K562 (cell line): ENCODE measurements around the gene TTLL11. TPM values are rescaled to one million over a fixed set of nuclear protein-coding genes. Genes with fewer than 3 reads are reported as not detected.

Experiments
- ATAC-seq: fragments of 200-7000 bp; cut with Tn5 transposase; 3 replicates; pipeline ENCODE4 v1.9.1; 2020; ENCODE audit warnings: moderate library complexity
- BruUV-seq: library from RNA; stranded (reverse); fragments of 400-500 nt; replicated peaks from 2 replicates; lab custom pipeline; 2021; lab: Mats Ljungman, UMichigan
- CTCF ChIA-PET: fragments of 300-600 bp; formaldehyde crosslinking; extraction: SDS; loops from one replicate; lab custom pipeline; 2021; ENCODE audit warnings: low intra/inter-chr PET ratio; lab: Yijun Ruan, JAX
- POLR2A ChIA-PET: fragments of 300-600, 350-650 bp; sonication (Branson Sonifier 250); formaldehyde crosslinking; extraction: SDS; loops from one replicate; lab custom pipeline; 2021; ENCODE audit warnings: antibody characterized with exemption, inconsistent platforms; lab: Yijun Ruan, JAX
- DNase-seq, 4 experiments: peaks; one replicate each; pipeline versions ENCODE4 v3.0.0 to v3.0.0-alpha.2; 2011 to 2018; ENCODE audit warnings: low spot score in 3 of 4, mixed read lengths in 3 of 4; ENCODE audit errors: extremely low read depth in 1 of 4
- FAIRE-seq: peaks from 2 replicates; lab custom pipeline; 2011; peaks lifted over from hg19 to GRCh38; lab: Jason Lieb, UNC
- H2AFZ ChIP-seq: 2 replicates; pipeline ENCODE4 v1.6.0; 2011; ENCODE audit warnings: low read depth, low read length, control low read depth, inconsistent platforms
- H3K27ac ChIP-seq: fragments of 200-600 bp; 3 replicates; pipeline ENCODE4 v1.8.0; 2011; ENCODE audit warnings: low read depth, mild to moderate bottlenecking, control low read depth, inconsistent platforms, low read length, moderate library complexity, mixed read lengths; ENCODE audit errors: extremely low read depth
- H3K27me3 ChIP-seq, 2 experiments: fragments of 300-600 bp in 1 of 2; 2 replicates in 1 of 2; 3 replicates in 1 of 2; pipeline versions ENCODE4 v1.6.0 to v1.8.0; 2011; ENCODE audit warnings: inconsistent platforms in 2 of 2, low read length in 2 of 2, mild to moderate bottlenecking in 1 of 2, mixed read lengths in 1 of 2, moderate library complexity in 1 of 2; ENCODE audit not compliant: control insufficient read depth in 2 of 2, insufficient read depth in 2 of 2
- H3K36me3 ChIP-seq: fragments of 300-600 bp; 3 replicates; pipeline ENCODE4 v1.8.0; 2011; ENCODE audit warnings: mild to moderate bottlenecking, low read length, inconsistent platforms; ENCODE audit not compliant: control insufficient read depth, insufficient read depth
- H3K4me1 ChIP-seq, 2 experiments: fragments of 200-600 bp in 1 of 2; replicated peaks in 1 of 2; 2 replicates in 1 of 2; 3 replicates in 1 of 2; pipeline versions ENCODE4 v1.5.1 to v1.8.0; 2011; ENCODE audit warnings: inconsistent platforms in 2 of 2, low read length in 2 of 2, mild to moderate bottlenecking in 1 of 2, mixed read lengths in 1 of 2, moderate library complexity in 1 of 2; ENCODE audit not compliant: control insufficient read depth in 2 of 2, insufficient read depth in 2 of 2
- H3K4me2 ChIP-seq: 2 replicates; pipeline ENCODE4 v1.6.1; 2011; ENCODE audit warnings: low read length, control low read depth, inconsistent platforms, mixed read lengths; ENCODE audit not compliant: insufficient read depth
- H3K4me3 ChIP-seq: fragments of 200-600 bp; sonication (generic), shearing (Covaris generic); 2 replicates; pipeline ENCODE4 v1.5.1; 2016; ENCODE audit warnings: control low read depth, inconsistent platforms
- H3K79me2 ChIP-seq: fragments of 200-600 bp; 3 replicates; pipeline ENCODE4 v1.8.0; 2011; ENCODE audit warnings: low read length, inconsistent platforms; ENCODE audit not compliant: control insufficient read depth, insufficient read depth
- H3K9ac ChIP-seq, 2 experiments: 2 replicates each; pipeline versions ENCODE4 v1.6.0 to v1.6.1; 2011; ENCODE audit warnings: low read depth in 2 of 2, low read length in 2 of 2, control low read depth in 1 of 2, inconsistent platforms in 1 of 2, mild to moderate bottlenecking in 1 of 2, mixed read lengths in 1 of 2; ENCODE audit not compliant: insufficient read depth in 1 of 2
- H3K9me1 ChIP-seq: one replicate; pipeline ENCODE4 v1.6.0; 2011; ENCODE audit warnings: inconsistent platforms, mild to moderate bottlenecking, low read length, moderate library complexity; ENCODE audit not compliant: control insufficient read depth, insufficient read depth
- H3K9me3 ChIP-seq: replicated peaks from 2 replicates; pipeline ENCODE4 v1.5.1; 2011; ENCODE audit warnings: low read depth, low read length, inconsistent platforms; ENCODE audit not compliant: control insufficient read depth, insufficient read depth
- H4K20me1 ChIP-seq: replicated peaks from 2 replicates; pipeline ENCODE4 v1.6.1; 2011; ENCODE audit warnings: low read length, inconsistent platforms, mixed read lengths; ENCODE audit not compliant: control insufficient read depth, insufficient read depth
- CEBPZ ChIP-seq: fragments of 150-350 bp; IDR thresholded peaks from 2 replicates; pipeline ENCODE4 v1.6.1; 2014; ENCODE audit warnings: low read depth, mild to moderate bottlenecking, low read length, borderline replicate concordance
- RAD21 ChIP-seq, 2 experiments: fragments of 250-450 bp in 1 of 2; fragments of 450-650 bp in 1 of 2; sonication (Bioruptor Pico) in 1 of 2; formaldehyde crosslinking in 1 of 2; IDR thresholded peaks in 1 of 2; conservative IDR thresholded peaks in 1 of 2; 2 replicates each; pipeline versions ENCODE4 v1.4.0 to v1.8.0; 2020 to 2022; ENCODE audit warnings: mild to moderate bottlenecking in 2 of 2, moderate library complexity in 1 of 2
- SNRNP70 ChIP-seq: fragments of 200-400 bp; formaldehyde crosslinking; optimal IDR thresholded peaks from 2 replicates; pipeline ENCODE3; 2017; ENCODE audit warnings: low read depth, low read length
- WGBS: fragments of 100-300 bp; shearing (Covaris generic); methylation state at CpG from one replicate; pipeline ENCODE4 v1.1.6; 2016; ENCODE audit warnings: low coverage, mixed read lengths; ENCODE audit not compliant: insufficient coverage; ENCODE audit errors: missing lambda C conversion rate; 5-methylcytosine and 5-hydroxymethylcytosine counted together
- in situ Hi-C: fragments of 300-500 bp; cut with MboI; formaldehyde crosslinking; loops from 4 replicates; pipeline ENCODE4 v1.15.0; 2018; ENCODE audit warnings: inconsistent platforms, mixed read lengths
- intact Hi-C: fragments of 100-400 bp; cut with micrococcal nuclease; formaldehyde crosslinking; loops from 2 replicates; pipeline ENCODE4 v1.14.2; 2022
- polyA plus RNA-seq, 8 experiments: library from polyadenylated mRNA; depleted of rRNA in 4 of 8; stranded (reverse) in 5 of 8; unstranded in 3 of 8; fragments of >200 nt; fragmentation: Nextera tagmentation in 2 of 8; fragmentation: Illumina TruSeq in 1 of 8; extraction: Ambion mirVana in 2 of 8; extraction: Trizol in 1 of 8; gene quantifications; 2 replicates each; pipeline versions ENCODE4 v1.2.1 to v1.2.3, GENCODE V29; 2011 to 2014; ENCODE audit warnings: inconsistent platforms in 1 of 8, missing spikeins in 1 of 8
- total RNA-seq, 7 experiments: library from RNA; depleted of rRNA in 6 of 7; stranded (reverse); fragments of >200 nt in 6 of 7; fragmentation: Illumina TruSeq in 2 of 7; extraction: Trizol in 2 of 7; gene quantifications; 2 replicates each; pipeline versions ENCODE4 v1.2.1 to v1.2.3, GENCODE V29; 2011 to 2021; ENCODE audit warnings: low replicate concordance in 1 of 7
- TF ChIP-seq, protein P1 (sequence below): sonication (generic); formaldehyde crosslinking; IDR thresholded peaks from 2 replicates; pipeline ENCODE4 v1.8.0; 2023; ENCODE audit warnings: mild to moderate bottlenecking, missing genetic modification reagents
- TF ChIP-seq, protein P2 (sequence below), 2 experiments: fragments of 200-800 bp in 1 of 2; sonication (Bioruptor generic) in 1 of 2; sonication (generic) in 1 of 2; formaldehyde crosslinking in 1 of 2; IDR thresholded peaks in 1 of 2; conservative IDR thresholded peaks in 1 of 2; 2 replicates each; pipeline versions ENCODE4 v1.5.0 to v1.6.1; 2016 to 2020; ENCODE audit warnings: missing compliant biosample characterization in 1 of 2, missing genetic modification characterization in 1 of 2, missing genetic modification reagents in 1 of 2
- TF ChIP-seq, protein P3 (sequence below), 3 experiments: IDR thresholded peaks in 2 of 3; conservative IDR thresholded peaks in 1 of 3; 2 replicates each; pipeline ENCODE4 v1.5.1; 2011 to 2012; ENCODE audit warnings: low read length in 3 of 3, mild to moderate bottlenecking in 3 of 3, control low read depth in 2 of 3, improper control_type of control experiment in 1 of 3, inconsistent platforms in 1 of 3, low read depth in 1 of 3, mixed read lengths in 1 of 3, moderate library complexity in 1 of 3; ENCODE audit not compliant: insufficient read depth in 2 of 3

The TTLL11 gene
- total and polyA plus RNA-seq, 9 of the 15 experiments (the other 6 are each of a cell fraction or from before 2014, with no cell fraction given): 0.83 to 4.4 (median 2.7) TPM

GRCh38 chr9:122007837-122008236, 85.3 kb downstream of the TTLL11 start (continued):
- TF ChIP-seq CEBPZ: no peak

DNA sequence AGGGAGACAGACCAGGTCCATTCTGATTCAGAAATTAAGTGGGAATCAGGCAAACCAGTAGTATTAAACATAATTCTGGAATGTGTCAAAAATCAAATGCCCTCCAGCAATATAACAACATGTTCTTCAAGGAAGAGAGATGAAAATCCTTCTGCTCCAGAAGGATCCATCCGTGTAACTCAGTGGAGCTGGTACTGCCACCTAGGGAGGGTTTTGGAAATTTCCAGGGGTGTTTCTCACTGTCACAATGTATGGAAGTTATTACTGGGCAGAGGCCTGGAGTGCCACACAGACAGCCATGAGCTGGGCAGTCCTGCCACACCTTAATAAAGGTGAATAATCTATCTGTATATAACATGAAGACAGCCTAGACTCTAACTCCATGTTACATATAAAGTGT, 87.5 kb downstream of the TTLL11 start:
- no peak overlapping the region for H3K27ac ChIP-seq
- no TSS peak for BruUV-seq
- no peaks in the 10 kb centered on the region for H4K20me1 ChIP-seq
- no peak overlapping the region for H3K4me2 ChIP-seq
- H3K4me3 ChIP-seq: no peak overlapping the region
- no peaks in the 10 kb centered on the region for H3K9me1 ChIP-seq
- no peaks in the 10 kb centered on the region for H3K27me3 ChIP-seq
- intact Hi-C loops (no loop called here), in situ Hi-C loops (no loop called here)
- FAIRE-seq (no peak), ATAC-seq (peak; percentile 67), DNase-seq (peak in 2 of 4 experiments; percentile 14 to 23)
- H3K79me2 ChIP-seq: no peaks in the 10 kb centered on the region
- ChIA-PET POLR2A (no interaction called here), CTCF (interaction anchor here (0.6 kb wide), 1 partner anchor 106 kb away, joined by 5 read pairs; no protein-coding TSS in a partner anchor)
- no peaks in the 10 kb centered on the region for H3K4me1 ChIP-seq
- H3K36me3 ChIP-seq: no peaks in the 10 kb centered on the region
- H3K9ac ChIP-seq: no peak overlapping the region
- WGBS: 0% methylated on average over 1 of the region's 1 CpG
- no peaks in the 10 kb centered on the region for H3K9me3 ChIP-seq
- no peak overlapping the region for H2AFZ ChIP-seq
- TF ChIP-seq, protein P1, sequence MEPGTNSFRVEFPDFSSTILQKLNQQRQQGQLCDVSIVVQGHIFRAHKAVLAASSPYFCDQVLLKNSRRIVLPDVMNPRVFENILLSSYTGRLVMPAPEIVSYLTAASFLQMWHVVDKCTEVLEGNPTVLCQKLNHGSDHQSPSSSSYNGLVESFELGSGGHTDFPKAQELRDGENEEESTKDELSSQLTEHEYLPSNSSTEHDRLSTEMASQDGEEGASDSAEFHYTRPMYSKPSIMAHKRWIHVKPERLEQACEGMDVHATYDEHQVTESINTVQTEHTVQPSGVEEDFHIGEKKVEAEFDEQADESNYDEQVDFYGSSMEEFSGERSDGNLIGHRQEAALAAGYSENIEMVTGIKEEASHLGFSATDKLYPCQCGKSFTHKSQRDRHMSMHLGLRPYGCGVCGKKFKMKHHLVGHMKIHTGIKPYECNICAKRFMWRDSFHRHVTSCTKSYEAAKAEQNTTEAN (CRISPR knock-in tag): no peak
- TF ChIP-seq, protein P2, sequence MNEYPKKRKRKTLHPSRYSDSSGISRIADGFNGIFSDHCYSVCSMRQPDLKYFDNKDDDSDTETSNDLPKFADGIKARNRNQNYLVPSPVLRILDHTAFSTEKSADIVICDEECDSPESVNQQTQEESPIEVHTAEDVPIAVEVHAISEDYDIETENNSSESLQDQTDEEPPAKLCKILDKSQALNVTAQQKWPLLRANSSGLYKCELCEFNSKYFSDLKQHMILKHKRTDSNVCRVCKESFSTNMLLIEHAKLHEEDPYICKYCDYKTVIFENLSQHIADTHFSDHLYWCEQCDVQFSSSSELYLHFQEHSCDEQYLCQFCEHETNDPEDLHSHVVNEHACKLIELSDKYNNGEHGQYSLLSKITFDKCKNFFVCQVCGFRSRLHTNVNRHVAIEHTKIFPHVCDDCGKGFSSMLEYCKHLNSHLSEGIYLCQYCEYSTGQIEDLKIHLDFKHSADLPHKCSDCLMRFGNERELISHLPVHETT (CRISPR knock-in tag; conservative IDR thresholded peaks at IDR 0.05 in 1 of 2, IDR thresholded peaks at IDR 0.05 in 1 of 2): no peak
- TF ChIP-seq SNRNP70 (no peak), RAD21 (CRISPR knock-in tag; conservative IDR thresholded peaks at IDR 0.05 in 1 of 2, IDR thresholded peaks at IDR 0.05 in 1 of 2) (peak in 1 of 2 experiments; percentile 31; a peak in 2 of 4 replicates)
- TF ChIP-seq, protein P3, sequence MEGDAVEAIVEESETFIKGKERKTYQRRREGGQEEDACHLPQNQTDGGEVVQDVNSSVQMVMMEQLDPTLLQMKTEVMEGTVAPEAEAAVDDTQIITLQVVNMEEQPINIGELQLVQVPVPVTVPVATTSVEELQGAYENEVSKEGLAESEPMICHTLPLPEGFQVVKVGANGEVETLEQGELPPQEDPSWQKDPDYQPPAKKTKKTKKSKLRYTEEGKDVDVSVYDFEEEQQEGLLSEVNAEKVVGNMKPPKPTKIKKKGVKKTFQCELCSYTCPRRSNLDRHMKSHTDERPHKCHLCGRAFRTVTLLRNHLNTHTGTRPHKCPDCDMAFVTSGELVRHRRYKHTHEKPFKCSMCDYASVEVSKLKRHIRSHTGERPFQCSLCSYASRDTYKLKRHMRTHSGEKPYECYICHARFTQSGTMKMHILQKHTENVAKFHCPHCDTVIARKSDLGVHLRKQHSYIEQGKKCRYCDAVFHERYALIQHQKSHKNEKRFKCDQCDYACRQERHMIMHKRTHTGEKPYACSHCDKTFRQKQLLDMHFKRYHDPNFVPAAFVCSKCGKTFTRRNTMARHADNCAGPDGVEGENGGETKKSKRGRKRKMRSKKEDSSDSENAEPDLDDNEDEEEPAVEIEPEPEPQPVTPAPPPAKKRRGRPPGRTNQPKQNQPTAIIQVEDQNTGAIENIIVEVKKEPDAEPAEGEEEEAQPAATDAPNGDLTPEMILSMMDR (IDR thresholded peaks at IDR 0.05 in 2 of 3, conservative IDR thresholded peaks at IDR 0.05 in 1 of 3; ENCODE audit: insufficient read depth in 2 of 3, low read depth in 1 of 3, low read length in 3 of 3): peak in 2 of 3 experiments; percentile 43 to 50; a peak in 4 of 6 replicates
